Fibroblast of lung (primary cell): ENCODE measurements around the gene SERBP1.

Experiments
- EZH2 ChIP-seq: IDR thresholded peaks from 2 replicates; pipeline ENCODE4 v1.5.1; 2012; ENCODE audit warnings: low read length, control low read depth, mild to moderate bottlenecking; ENCODE audit errors: missing control alignments
- TF ChIP-seq, protein P1 (sequence below), 2 donors: IDR thresholded peaks in 1 of 2; conservative IDR thresholded peaks in 1 of 2; 1 replicate in 1 of 2; 2 replicates in 1 of 2; pipeline ENCODE4 v1.5.1; 2011 to 2012; ENCODE audit warnings: low read length in 2 of 2, control low read depth in 1 of 2, inconsistent platforms in 1 of 2, low read depth in 1 of 2, mild to moderate bottlenecking in 1 of 2

DNA sequence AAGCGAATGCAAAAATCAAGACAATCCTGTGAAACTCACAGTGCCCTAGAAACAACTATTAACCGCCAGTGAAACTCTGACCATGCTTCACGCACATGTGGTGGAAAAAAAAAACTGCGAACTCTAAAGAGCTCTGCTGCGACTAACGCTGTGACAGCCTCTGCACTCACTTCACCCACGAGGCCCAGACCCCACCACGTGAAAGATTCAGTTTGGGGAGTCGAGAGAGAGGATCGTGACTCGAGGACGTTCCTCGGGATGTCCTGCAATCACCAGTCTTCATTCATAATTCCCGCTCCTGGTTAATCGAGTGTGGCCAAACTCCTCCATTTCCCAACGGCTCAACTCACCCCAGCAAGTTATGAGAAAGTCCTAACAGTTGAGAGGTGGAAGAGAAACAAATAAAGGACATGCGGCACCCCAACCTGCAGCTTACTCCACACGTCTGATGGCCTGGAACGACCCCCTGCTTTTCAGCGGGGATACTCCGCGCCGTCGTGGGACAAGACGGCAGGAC is 1.1 kb downstream of the SERBP1 start:
- TF ChIP-seq, protein P1, sequence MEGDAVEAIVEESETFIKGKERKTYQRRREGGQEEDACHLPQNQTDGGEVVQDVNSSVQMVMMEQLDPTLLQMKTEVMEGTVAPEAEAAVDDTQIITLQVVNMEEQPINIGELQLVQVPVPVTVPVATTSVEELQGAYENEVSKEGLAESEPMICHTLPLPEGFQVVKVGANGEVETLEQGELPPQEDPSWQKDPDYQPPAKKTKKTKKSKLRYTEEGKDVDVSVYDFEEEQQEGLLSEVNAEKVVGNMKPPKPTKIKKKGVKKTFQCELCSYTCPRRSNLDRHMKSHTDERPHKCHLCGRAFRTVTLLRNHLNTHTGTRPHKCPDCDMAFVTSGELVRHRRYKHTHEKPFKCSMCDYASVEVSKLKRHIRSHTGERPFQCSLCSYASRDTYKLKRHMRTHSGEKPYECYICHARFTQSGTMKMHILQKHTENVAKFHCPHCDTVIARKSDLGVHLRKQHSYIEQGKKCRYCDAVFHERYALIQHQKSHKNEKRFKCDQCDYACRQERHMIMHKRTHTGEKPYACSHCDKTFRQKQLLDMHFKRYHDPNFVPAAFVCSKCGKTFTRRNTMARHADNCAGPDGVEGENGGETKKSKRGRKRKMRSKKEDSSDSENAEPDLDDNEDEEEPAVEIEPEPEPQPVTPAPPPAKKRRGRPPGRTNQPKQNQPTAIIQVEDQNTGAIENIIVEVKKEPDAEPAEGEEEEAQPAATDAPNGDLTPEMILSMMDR (conservative IDR thresholded peaks at IDR 0.05 in 1 of 2, IDR thresholded peaks at IDR 0.05 in 1 of 2; ENCODE audit: low read depth in 1 of 2, low read length in 2 of 2): no peak
- TF ChIP-seq EZH2: no peak
